Raji (cell line): ENCODE data around the gene CTPS2.

Experiments
- POLR2A ChIP-seq: IDR thresholded peaks from 2 replicates; pipeline ENCODE4 v1.6.1; 2011; ENCODE audit warnings: low read depth, low read length, control low read depth; ENCODE audit not compliant: insufficient read depth

Gene CTPS2

DNA sequence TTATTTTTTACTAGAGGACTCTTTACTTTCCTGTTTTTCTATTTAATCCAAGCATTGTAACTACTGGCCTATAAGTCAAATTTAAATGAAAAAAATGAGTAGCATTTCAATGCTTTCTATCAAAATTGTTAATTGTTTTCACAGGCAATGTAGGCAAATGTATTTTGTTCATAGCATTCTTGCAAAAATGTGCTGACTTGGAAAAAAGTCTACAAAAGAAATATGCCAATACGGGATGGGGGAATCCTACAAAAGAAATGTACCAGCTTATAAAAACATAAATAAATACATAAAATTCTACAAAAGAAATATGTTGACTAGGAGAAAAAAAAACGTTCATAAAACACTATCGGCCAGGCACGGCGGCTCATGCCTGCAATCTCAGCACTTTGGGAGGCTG lies 77.4 kb downstream of the CTPS2 start:
- no peak for TF ChIP-seq POLR2A

DNA sequence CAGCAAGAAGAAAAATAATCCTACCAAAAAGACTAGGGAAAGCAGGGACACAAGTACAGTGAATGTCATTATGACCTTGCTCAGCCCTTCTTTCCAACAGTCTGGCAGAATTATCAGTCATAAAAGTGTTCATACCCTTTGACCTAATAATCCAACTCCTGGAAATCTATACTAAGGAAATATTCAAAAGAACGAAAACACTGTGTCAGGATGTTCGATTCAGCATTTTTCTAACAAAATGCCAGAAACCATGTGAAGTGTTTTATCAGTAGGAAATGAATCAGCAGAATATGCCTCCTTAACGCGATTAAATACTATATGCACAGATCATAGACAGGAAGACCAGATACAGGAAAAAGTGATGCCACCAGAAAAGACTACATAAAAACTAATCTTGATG lies 78.7 kb downstream of the CTPS2 start:
- TF ChIP-seq POLR2A = no peak

GRCh38 chrX:16629909-16630308 lies 82.6 kb downstream of the CTPS2 start:
- TF ChIP-seq POLR2A = no peak

DNA sequence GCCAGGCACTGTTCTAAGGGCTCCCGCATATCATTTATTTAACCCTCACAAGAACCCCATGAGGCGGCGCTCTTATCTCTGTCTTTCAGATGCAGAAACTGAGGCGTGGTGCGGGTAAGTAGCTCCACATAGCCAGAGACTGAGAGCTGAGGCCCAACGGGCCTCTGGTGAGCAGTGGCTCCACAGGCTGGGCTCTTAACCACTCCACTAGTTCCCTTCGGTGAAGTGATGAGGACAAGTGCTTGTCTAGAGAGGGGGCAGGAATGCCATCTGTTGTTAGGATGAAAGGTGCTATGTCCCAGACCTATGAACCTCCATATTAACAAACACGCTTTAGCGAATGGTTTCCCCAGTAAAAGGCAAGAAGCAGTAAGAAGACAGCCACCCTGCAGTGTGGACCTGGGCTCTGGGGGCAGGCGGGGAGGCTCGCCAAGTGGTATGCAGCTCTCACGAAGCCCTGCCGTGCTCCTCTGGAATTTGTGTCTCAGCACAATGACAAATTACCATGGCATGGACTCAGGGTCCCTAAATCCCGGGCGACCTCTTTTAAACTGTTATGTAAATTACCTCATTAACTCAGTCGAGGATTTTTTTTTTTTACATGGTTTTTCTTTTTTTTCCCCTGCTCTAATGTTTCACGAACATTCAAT lies 83.4 kb downstream of the CTPS2 start:
- no peak for TF ChIP-seq POLR2A

DNA sequence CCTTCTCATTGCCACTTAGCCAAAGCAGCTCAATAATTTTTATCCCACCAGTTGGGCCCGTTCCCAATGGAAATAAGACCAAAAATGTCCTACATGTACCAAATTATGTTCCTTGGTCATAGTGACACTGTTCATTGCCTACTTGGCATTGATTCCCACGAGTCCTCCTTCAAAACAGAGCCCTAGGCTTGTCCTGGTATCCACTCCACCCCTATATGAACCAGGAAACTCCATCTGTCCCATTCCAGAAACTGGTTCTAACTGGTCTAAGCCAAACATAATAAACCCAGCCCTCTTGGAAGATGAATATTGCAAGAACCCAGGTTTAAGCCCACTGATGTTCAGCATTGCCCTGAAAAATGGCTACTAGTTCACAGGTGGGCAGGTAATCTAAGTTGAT lies 93.4 kb downstream of the CTPS2 start:
- TF ChIP-seq POLR2A = no peak

GRCh38 chrX:16618422-16618821 lies 94.0 kb downstream of the CTPS2 start:
- TF ChIP-seq POLR2A = no peak

DNA sequence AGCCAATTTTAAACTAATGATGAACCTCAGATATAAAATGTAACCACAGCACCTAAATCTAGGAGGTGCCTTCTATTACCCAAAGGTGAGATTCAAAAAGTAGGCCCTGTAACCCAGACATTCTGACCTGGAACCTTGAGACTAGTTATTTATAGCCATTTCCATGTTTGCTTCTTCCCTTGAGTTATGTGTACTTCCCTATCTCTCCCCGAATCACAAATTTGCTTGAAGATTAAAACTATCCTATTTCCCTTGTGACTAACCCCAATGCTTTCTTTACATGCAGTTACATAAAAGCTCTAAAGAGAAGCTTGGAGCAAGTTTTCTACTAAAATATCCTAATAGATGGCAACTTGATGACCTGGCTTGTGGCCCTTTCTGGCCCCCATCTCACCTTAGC lies 95.1 kb downstream of the CTPS2 start:
- no peak for TF ChIP-seq POLR2A

GRCh38 chrX:16612257-16612897 lies 100.1 kb downstream of the CTPS2 start:
- TF ChIP-seq POLR2A = no peak

DNA sequence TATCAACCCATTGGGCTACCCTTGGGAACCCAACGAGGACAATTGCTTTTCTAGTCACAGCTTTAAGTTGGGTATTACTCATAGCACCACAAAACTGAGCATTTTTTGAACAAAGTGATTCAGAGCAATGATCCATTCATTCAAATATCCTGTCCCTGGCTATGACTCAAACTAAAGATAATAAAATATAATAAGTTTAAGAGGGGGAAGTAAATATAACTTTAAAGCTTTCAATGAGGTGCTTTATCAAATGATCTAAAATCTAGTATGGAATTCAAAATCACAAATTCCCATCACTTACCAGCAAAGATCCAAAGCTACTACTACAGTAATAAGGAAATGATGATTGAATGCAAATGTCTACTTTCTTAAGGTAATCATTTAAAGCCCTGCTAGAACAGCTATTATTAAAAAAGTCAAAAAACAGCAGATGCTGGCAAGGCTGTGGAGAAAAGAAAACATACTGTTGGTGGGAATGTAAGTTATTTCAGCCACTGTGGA lies 102.3 kb downstream of the CTPS2 start:
- no peak for TF ChIP-seq POLR2A

- TF ChIP-seq POLR2A = no peak
Observed at GRCh38 chrX:16606142-16606720, 106.2 kb downstream of the CTPS2 start.

- TF ChIP-seq POLR2A = no peak
Observed at GRCh38 chrX:16604337-16604736, 108.1 kb downstream of the CTPS2 start.

- no peak for TF ChIP-seq POLR2A
Observed at GRCh38 chrX:16603822-16604221, 108.6 kb downstream of the CTPS2 start.

DNA sequence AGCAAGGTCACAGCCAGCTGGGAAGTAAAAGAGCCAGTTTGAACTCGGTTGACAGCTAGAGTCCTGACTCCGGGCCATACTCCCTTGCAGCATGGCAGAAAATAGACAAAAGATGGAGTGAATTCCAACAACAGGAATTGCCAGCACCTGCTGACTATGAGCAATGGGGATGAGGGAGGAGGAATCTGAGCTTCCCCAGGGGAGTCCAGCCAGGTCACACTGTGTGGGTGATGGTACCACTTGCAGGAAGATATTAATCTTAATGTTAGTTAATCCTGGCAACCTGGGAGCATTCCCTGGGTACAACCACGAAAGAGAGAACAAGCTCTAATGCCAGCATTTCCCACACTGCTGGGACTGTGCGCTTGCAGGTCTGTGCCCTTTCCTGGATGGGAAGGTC lies 110.6 kb downstream of the CTPS2 start:
- TF ChIP-seq POLR2A = no peak

- no peak for TF ChIP-seq POLR2A
Observed at GRCh38 chrX:16594490-16594889, 118.0 kb downstream of the CTPS2 start.

DNA sequence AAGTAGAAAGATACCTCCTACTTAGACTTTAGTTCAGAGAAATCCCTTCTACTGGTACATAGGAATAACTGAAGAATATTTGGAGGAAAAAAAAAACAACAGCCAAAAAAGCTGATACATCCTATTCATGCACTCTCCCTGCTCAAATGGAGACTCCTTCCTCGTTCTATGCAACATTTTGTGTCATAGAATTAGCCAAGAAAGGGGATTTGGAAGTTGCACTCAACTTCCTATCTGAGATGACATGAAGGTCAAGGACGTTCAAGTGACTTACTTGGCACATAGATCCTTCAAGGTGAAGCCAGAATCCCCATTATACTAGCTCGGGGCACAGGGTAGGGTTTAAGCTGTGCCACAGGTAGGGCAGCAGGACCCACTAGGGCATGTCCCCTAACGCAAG lies 118.7 kb downstream of the CTPS2 start:
- no peak for TF ChIP-seq POLR2A

DNA sequence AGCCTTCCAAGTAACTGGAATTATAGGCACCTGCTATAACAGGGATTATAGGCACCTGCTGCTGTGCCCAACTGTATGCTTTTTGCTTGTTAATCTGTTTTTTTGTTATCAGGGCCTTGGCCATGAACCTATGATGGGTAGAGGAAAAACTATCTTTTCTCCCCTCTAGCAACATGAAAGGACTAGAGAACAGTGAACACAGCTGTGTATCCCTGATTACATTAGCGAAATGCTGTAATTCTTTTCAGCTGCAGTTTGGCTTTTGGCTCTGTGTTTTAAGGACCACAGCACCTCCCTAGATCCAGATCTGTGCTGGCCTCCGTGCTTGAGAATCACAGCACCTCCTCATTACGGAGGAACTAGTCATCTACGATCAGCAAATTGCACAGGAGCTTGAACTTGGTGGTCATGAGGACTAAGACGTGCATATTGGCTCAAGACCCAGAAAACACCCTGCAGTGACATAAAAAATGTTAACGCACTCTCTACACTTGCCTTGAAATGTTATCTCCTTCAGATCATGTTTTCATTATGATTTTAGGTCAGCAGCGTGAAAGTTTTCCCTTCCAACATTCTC lies 120.2 kb downstream of the CTPS2 start:
- no peak for TF ChIP-seq POLR2A
